H1 (cell line): ENCODE measurements around the gene CELF4.

Source experiments
- BACH1 ChIP-seq: IDR thresholded peaks from 2 replicates; pipeline ENCODE4 v1.6.1; 2012; ENCODE audit warnings: low read length, improper control_type of control experiment
- BCL11A ChIP-seq, 2 experiments: IDR thresholded peaks; one replicate each; pipeline ENCODE4 v1.6.1; 2011; ENCODE audit warnings: low read depth in 2 of 2, low read length in 2 of 2, mild to moderate bottlenecking in 2 of 2
- CHD1 ChIP-seq: IDR thresholded peaks from 2 replicates; pipeline ENCODE4 v1.6.1; 2012; ENCODE audit warnings: low read depth, low read length, improper control_type of control experiment
- HDAC2 ChIP-seq, 2 experiments: fragments of 300-600 bp in 1 of 2; sonication (generic) in 1 of 2; IDR thresholded peaks; 2 replicates each; pipeline ENCODE4 v1.6.1; 2011 to 2012; ENCODE audit warnings: low read depth in 2 of 2, low read length in 2 of 2, mild to moderate bottlenecking in 2 of 2, moderate library complexity in 2 of 2, borderline replicate concordance in 1 of 2, inconsistent platforms in 1 of 2
- HDAC6 ChIP-seq: IDR thresholded peaks from one replicate; pipeline ENCODE4 v1.7.1; 2012; ENCODE audit warnings: low read depth, mild to moderate bottlenecking, inconsistent platforms, low read length, moderate library complexity
- MAFK ChIP-seq: IDR thresholded peaks from 2 replicates; pipeline ENCODE4 v1.6.1; 2012; ENCODE audit warnings: low read depth, mild to moderate bottlenecking, improper control_type of control experiment, low read length
- NRF1 ChIP-seq: IDR thresholded peaks from 2 replicates; pipeline ENCODE4 v1.6.1; 2011; ENCODE audit warnings: mild to moderate bottlenecking, low read depth, low read length, improper control_type of control experiment
- POLR2A ChIP-seq, 2 experiments: IDR thresholded peaks; 1 replicate in 1 of 2; 2 replicates in 1 of 2; pipeline ENCODE4 v1.6.1; 2011; ENCODE audit warnings: low read depth in 2 of 2, low read length in 2 of 2, mild to moderate bottlenecking in 2 of 2; ENCODE audit errors: control extremely low read depth in 1 of 2
- RAD21 ChIP-seq, 2 experiments: IDR thresholded peaks in 1 of 2; conservative IDR thresholded peaks in 1 of 2; 2 replicates each; pipeline ENCODE4 v1.6.1; 2011; ENCODE audit warnings: low read depth in 2 of 2, low read length in 2 of 2, improper control_type of control experiment in 1 of 2, inconsistent platforms in 1 of 2, mild to moderate bottlenecking in 1 of 2, moderate library complexity in 1 of 2
- SIN3A ChIP-seq, 2 experiments: IDR thresholded peaks in 1 of 2; conservative IDR thresholded peaks in 1 of 2; 2 replicates each; pipeline ENCODE4 v1.6.1; 2011 to 2012; ENCODE audit warnings: low read length in 2 of 2, improper control_type of control experiment in 1 of 2, low read depth in 1 of 2, mild to moderate bottlenecking in 1 of 2
- SP4 ChIP-seq: IDR thresholded peaks from 2 replicates; pipeline ENCODE4 v1.6.1; 2012; ENCODE audit warnings: low read length, inconsistent platforms
- TAF1 ChIP-seq: IDR thresholded peaks from 2 replicates; pipeline ENCODE4 v1.6.1; 2011; ENCODE audit warnings: mild to moderate bottlenecking, low read depth, low read length
- YY1 ChIP-seq: IDR thresholded peaks from 2 replicates; pipeline ENCODE4 v1.6.1; 2011; ENCODE audit warnings: low read depth, mild to moderate bottlenecking, low read length
- TF ChIP-seq, protein P1 (sequence below), 3 experiments: IDR thresholded peaks; 1 replicate in 2 of 3; 2 replicates in 1 of 3; pipeline versions ENCODE4 v1.5.1 to v1.6.1; 2011; ENCODE audit warnings: low read length in 3 of 3, mild to moderate bottlenecking in 3 of 3, inconsistent platforms in 2 of 3, low read depth in 1 of 3, moderate library complexity in 1 of 3; ENCODE audit not compliant: insufficient read depth in 1 of 3; ENCODE audit errors: control extremely low read depth in 1 of 3

DNA sequence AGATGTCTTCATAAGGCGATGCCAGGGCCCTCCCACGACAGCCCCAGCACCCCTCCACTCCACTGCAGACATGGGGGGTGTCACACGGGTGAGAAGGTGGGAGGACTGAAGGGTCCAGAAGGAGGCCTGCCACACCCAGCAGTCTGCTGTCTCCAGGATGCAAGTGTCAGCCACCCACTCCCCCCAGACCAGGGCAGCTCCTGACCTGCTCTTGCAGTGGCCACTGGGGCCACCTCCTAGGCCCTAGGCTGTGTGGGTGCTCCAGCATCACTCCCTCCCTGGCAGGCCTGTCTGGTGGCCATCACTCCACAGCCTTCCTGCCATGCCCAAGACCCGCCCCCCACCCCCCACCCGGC is 171.0 kb downstream of the CELF4 start:
- TF ChIP-seq POLR2A (IDR thresholded peaks at IDR 0.05; ENCODE audit: control extremely low read depth in 1 of 2, low read depth in 2 of 2, low read length in 2 of 2) (no peak), SP4 (no peak), RAD21 (IDR thresholded peaks at IDR 0.05 in 1 of 2, conservative IDR thresholded peaks at IDR 0.05 in 1 of 2; ENCODE audit: low read depth in 2 of 2, low read length in 2 of 2) (no peak), YY1 (no peak), MAFK (no peak), HDAC2 (IDR thresholded peaks at IDR 0.05; ENCODE audit: borderline replicate concordance in 1 of 2, low read depth in 2 of 2, low read length in 2 of 2) (no peak), BCL11A (IDR thresholded peaks at IDR 0.05; ENCODE audit: low read depth in 2 of 2, low read length in 2 of 2) (no peak), CHD1 (no peak), SIN3A (conservative IDR thresholded peaks at IDR 0.05 in 1 of 2, IDR thresholded peaks at IDR 0.05 in 1 of 2; ENCODE audit: low read depth in 1 of 2, low read length in 2 of 2) (no peak), TAF1 (no peak), NRF1 (no peak), HDAC6 (no peak), BACH1 (no peak)
- TF ChIP-seq, protein P1, sequence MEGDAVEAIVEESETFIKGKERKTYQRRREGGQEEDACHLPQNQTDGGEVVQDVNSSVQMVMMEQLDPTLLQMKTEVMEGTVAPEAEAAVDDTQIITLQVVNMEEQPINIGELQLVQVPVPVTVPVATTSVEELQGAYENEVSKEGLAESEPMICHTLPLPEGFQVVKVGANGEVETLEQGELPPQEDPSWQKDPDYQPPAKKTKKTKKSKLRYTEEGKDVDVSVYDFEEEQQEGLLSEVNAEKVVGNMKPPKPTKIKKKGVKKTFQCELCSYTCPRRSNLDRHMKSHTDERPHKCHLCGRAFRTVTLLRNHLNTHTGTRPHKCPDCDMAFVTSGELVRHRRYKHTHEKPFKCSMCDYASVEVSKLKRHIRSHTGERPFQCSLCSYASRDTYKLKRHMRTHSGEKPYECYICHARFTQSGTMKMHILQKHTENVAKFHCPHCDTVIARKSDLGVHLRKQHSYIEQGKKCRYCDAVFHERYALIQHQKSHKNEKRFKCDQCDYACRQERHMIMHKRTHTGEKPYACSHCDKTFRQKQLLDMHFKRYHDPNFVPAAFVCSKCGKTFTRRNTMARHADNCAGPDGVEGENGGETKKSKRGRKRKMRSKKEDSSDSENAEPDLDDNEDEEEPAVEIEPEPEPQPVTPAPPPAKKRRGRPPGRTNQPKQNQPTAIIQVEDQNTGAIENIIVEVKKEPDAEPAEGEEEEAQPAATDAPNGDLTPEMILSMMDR (IDR thresholded peaks at IDR 0.05; ENCODE audit: control extremely low read depth in 1 of 3, insufficient read depth in 1 of 3, low read depth in 1 of 3, low read length in 3 of 3): no peak
